Germinal center (tissue), 1 donor: ENCODE data around the gene SIK3.
A peak's percentile ranks its signal among the peaks of the same experiment; 100 is the strongest.

Experiments used
- DNase-seq: peaks from one replicate; pipeline ENCODE4 v3.0.0; 2012; ENCODE audit warnings: mixed read lengths, low spot score

The SIK3 gene

GRCh38 chr11:117110294-117110950 is 12.2 kb upstream of the SIK3 start:
- DNase-seq, result no peak

- DNase-seq, result no peak
Measured at GRCh38 chr11:117107701-117108590, 9.7 kb upstream of the SIK3 start.

GRCh38 chr11:117100556-117100955 is 2.3 kb upstream of the SIK3 start:
- no peak for DNase-seq

- DNase-seq, result no peak
Measured at GRCh38 chr11:117099696-117100095, 1.5 kb upstream of the SIK3 start.

- peak; percentile 68 for DNase-seq
Measured at GRCh38 chr11:117097389-117098268, 599 bp downstream of the SIK3 start.

GRCh38 chr11:117097014-117097388 is 1.2 kb downstream of the SIK3 start:
- DNase-seq, result no peak

GRCh38 chr11:117096201-117096991 is 1.8 kb downstream of the SIK3 start:
- DNase-seq, result peak; percentile 57

GRCh38 chr11:117095284-117096161 is 2.7 kb downstream of the SIK3 start:
- DNase-seq, result no peak

GRCh38 chr11:117094776-117095175 is 3.5 kb downstream of the SIK3 start:
- no peak for DNase-seq

GRCh38 chr11:117092951-117093590 is 5.2 kb downstream of the SIK3 start:
- DNase-seq, result no peak

GRCh38 chr11:117091753-117092477 is 6.3 kb downstream of the SIK3 start:
- DNase-seq, result no peak

GRCh38 chr11:117090111-117090706 is 8.0 kb downstream of the SIK3 start:
- DNase-seq, result no peak

GRCh38 chr11:117089685-117090084 is 8.5 kb downstream of the SIK3 start:
- no peak for DNase-seq

- no peak for DNase-seq
Measured at GRCh38 chr11:117087446-117087845, 10.8 kb downstream of the SIK3 start.

- no peak for DNase-seq
Measured at GRCh38 chr11:117084992-117085391, 13.2 kb downstream of the SIK3 start.

GRCh38 chr11:117083011-117083935 is 15.0 kb downstream of the SIK3 start:
- DNase-seq, result no peak

- DNase-seq, result no peak
Measured at GRCh38 chr11:117081908-117082307, 16.3 kb downstream of the SIK3 start.

- no peak for DNase-seq
Measured at GRCh38 chr11:117080370-117080769, 17.9 kb downstream of the SIK3 start.
